OCI-LY1 (cell line): ENCODE results near the gene TMEM63B.
"Not testable (repeated sequence)": the region's sequence is repeated elsewhere in the genome, so short reads cannot be mapped to it uniquely, and the experiment has no call there.

Experiments
- H2AFZ ChIP-seq: fragments of 200-600 bp; sonication (generic), shearing (Covaris generic); 2 replicates; pipeline ENCODE4 v1.6.0; 2014; ENCODE audit warnings: antibody characterized with exemption, mild to moderate bottlenecking, low read length
- H3F3A ChIP-seq: fragments of 200-600 bp; sonication (generic), shearing (Covaris generic); 2 replicates; pipeline ENCODE4 v1.6.0; 2014; ENCODE audit warnings: mild to moderate bottlenecking, antibody characterized with exemption, low read length, moderate library complexity; ENCODE audit not compliant: insufficient read depth
- H3K27ac ChIP-seq: fragments of 200-600 bp; sonication (generic); 2 replicates; pipeline ENCODE4 v1.5.1; 2014; ENCODE audit warnings: low read length, mixed run types, mild to moderate bottlenecking, low read depth; ENCODE audit not compliant: poor library complexity, severe bottlenecking
- H3K27me3 ChIP-seq: fragments of 200-600 bp; sonication (generic); 2 replicates; pipeline ENCODE4 v1.6.0; 2014; ENCODE audit warnings: antibody characterized with exemption, mild to moderate bottlenecking, low read length, moderate library complexity; ENCODE audit not compliant: insufficient read depth
- H3K36me3 ChIP-seq: fragments of 200-600 bp; sonication (generic); 2 replicates; pipeline ENCODE4 v1.6.1; 2014; ENCODE audit warnings: mild to moderate bottlenecking, antibody characterized with exemption, low read length, moderate library complexity, mixed read lengths; ENCODE audit not compliant: insufficient read depth
- H3K4me1 ChIP-seq: fragments of 200-600 bp; sonication (generic); 2 replicates; pipeline ENCODE4 v1.5.1; 2014; ENCODE audit warnings: mild to moderate bottlenecking, low read length, moderate library complexity; ENCODE audit not compliant: insufficient read depth, severe bottlenecking
- H3K4me2 ChIP-seq: fragments of 200-600 bp; sonication (generic), shearing (Covaris generic); 2 replicates; pipeline ENCODE4 v1.6.1; 2014; ENCODE audit warnings: low read length
- H3K4me3 ChIP-seq: fragments of 200-600 bp; sonication (generic); 2 replicates; pipeline ENCODE4 v1.5.1; 2014; ENCODE audit warnings: low read length, low read depth, mild to moderate bottlenecking, mixed read lengths; ENCODE audit not compliant: poor library complexity, severe bottlenecking
- H3K79me2 ChIP-seq: fragments of 200-600 bp; shearing (Covaris generic); 2 replicates; pipeline ENCODE4 v1.6.1; 2016; ENCODE audit warnings: mixed run types, low read length, mixed read lengths; ENCODE audit not compliant: insufficient read depth
- H3K9ac ChIP-seq: fragments of 200-600 bp; sonication (generic), shearing (Covaris generic); 2 replicates; pipeline ENCODE4 v1.6.1; 2014; ENCODE audit warnings: mild to moderate bottlenecking, low read length, mixed read lengths
- H3K9me2 ChIP-seq: fragments of 200-600 bp; sonication (generic), shearing (Covaris generic); 2 replicates; pipeline ENCODE4 v1.6.1; 2014; ENCODE audit warnings: low read depth, mild to moderate bottlenecking, low read length, mixed read lengths
- H3K9me3 ChIP-seq: fragments of 200-600 bp; shearing (Covaris generic); 2 replicates; pipeline ENCODE4 v1.6.1; 2014; ENCODE audit warnings: low read length, mixed read lengths
- H4K20me1 ChIP-seq: fragments of 200-600 bp; sonication (generic), shearing (Covaris generic); 2 replicates; pipeline ENCODE4 v1.6.0; 2016; ENCODE audit warnings: mild to moderate bottlenecking, low read length; ENCODE audit not compliant: insufficient read depth
- CTCF ChIP-seq: fragments of 200-600 bp; sonication (generic), shearing (Covaris generic); IDR thresholded peaks from 2 replicates; pipeline ENCODE4 v1.5.1; 2017; ENCODE audit warnings: mild to moderate bottlenecking, antibody characterized with exemption, low read length, moderate library complexity, mixed read lengths
- EZH2 ChIP-seq: fragments of 200-600 bp; sonication (generic), shearing (Covaris generic); IDR thresholded peaks from 2 replicates; pipeline ENCODE4 v1.8.0; 2017; ENCODE audit warnings: borderline replicate concordance, mixed run types, mild to moderate bottlenecking, antibody characterized with exemption, low read length, moderate library complexity, mixed read lengths

TMEM63B gene

GRCh38 chr6:44090465-44090864 lies 36.9 kb upstream of the TMEM63B start:
- TF ChIP-seq EZH2, result no peak
- peaks cover 6% of the 10 kb centered on the region for H3K4me1 ChIP-seq
- no peaks in the 10 kb centered on the region for H3K9me3 ChIP-seq
- no peak overlapping the region for H3K4me2 ChIP-seq
- no peak overlapping the region for H3K4me3 ChIP-seq
- H3K9me2 ChIP-seq, result no peaks in the 10 kb centered on the region
- H4K20me1 ChIP-seq, result no peaks in the 10 kb centered on the region
- H3K9ac ChIP-seq, result no peak overlapping the region
- no peaks in the 10 kb centered on the region for H3F3A ChIP-seq
- H3K27ac ChIP-seq, result no peak overlapping the region
- H2AFZ ChIP-seq, result no peak overlapping the region
- H3K36me3 ChIP-seq, result 0 out of 2 replicates have a peak, but pooled peaks cover 3% of the 10 kb centered on the region
- H3K27me3 ChIP-seq, result no peaks in the 10 kb centered on the region
- no peaks in the 10 kb centered on the region for H3K79me2 ChIP-seq

- H3K4me2 ChIP-seq, H3F3A ChIP-seq, H3K9me3 ChIP-seq, H3K4me3 ChIP-seq, H3K27ac ChIP-seq, H3K9ac ChIP-seq, H3K36me3 ChIP-seq, H4K20me1 ChIP-seq, H3K9me2 ChIP-seq, H3K27me3 ChIP-seq, H3K79me2 ChIP-seq, H2AFZ ChIP-seq, H3K4me1 ChIP-seq: not testable (repeated sequence)
Observed at GRCh38 chr6:44091356-44091755, 36.0 kb upstream of the TMEM63B start.

GRCh38 chr6:44091981-44092884 lies 35.1 kb upstream of the TMEM63B start:
- H2AFZ ChIP-seq, result no peak overlapping the region
- H3K4me3 ChIP-seq, result no peak overlapping the region
- no peaks in the 10 kb centered on the region for H3K27me3 ChIP-seq
- H3K9me3 ChIP-seq, result no peaks in the 10 kb centered on the region
- no peaks in the 10 kb centered on the region for H3K9me2 ChIP-seq
- no peaks in the 10 kb centered on the region for H3K4me1 ChIP-seq
- no peaks in the 10 kb centered on the region for H3K79me2 ChIP-seq
- no peak for TF ChIP-seq CTCF
- no peak for TF ChIP-seq EZH2
- H3K27ac ChIP-seq, result no peak overlapping the region
- H3K9ac ChIP-seq, result no peak overlapping the region
- H3K4me2 ChIP-seq, result no peak overlapping the region
- H3F3A ChIP-seq, result no peaks in the 10 kb centered on the region
- 0 out of 2 replicates have a peak, but pooled peaks cover 3% of the 10 kb centered on the region for H3K36me3 ChIP-seq
- H4K20me1 ChIP-seq, result no peaks in the 10 kb centered on the region

GRCh38 chr6:44093066-44093465 lies 34.3 kb upstream of the TMEM63B start:
- Histone ChIP-seq H3K9me2 (no peaks in the 10 kb centered on the region), H3K4me2 (no peak overlapping the region), H3K27ac (no peak overlapping the region), H2AFZ (no peak overlapping the region), H3K4me3 (no peak overlapping the region), H3K79me2 (no peaks in the 10 kb centered on the region), H3F3A (no peaks in the 10 kb centered on the region), H3K27me3 (no peaks in the 10 kb centered on the region), H3K36me3 (0 out of 2 replicates have a peak, but pooled peaks cover 3% of the 10 kb centered on the region), H3K9ac (no peak overlapping the region), H3K9me3 (no peaks in the 10 kb centered on the region), H4K20me1 (no peaks in the 10 kb centered on the region), H3K4me1 (no peaks in the 10 kb centered on the region)
- TF ChIP-seq EZH2 (no peak), CTCF (no peak)
